ENCODE results near the gene TTLL6.

The TTLL6 gene

GRCh38 chr17:48754500-48755261 is 62.3 kb downstream of the TTLL6 start:
- DNase-seq (ENCODE audit: low read depth): no peak
- TF ChIP-seq CTCF (conservative IDR thresholded peaks at IDR 0.05; ENCODE audit: control insufficient read depth, insufficient read depth, low read depth, low read length): no peak
- H3K4me3 ChIP-seq (ENCODE audit: control insufficient read depth, low read depth, low read length): no peak overlapping the region

GRCh38 chr17:48753794-48754499 is 63.1 kb downstream of the TTLL6 start:
- no peak overlapping the region for H3K4me3 ChIP-seq (ENCODE audit: control insufficient read depth, low read depth, low read length)

DNA sequence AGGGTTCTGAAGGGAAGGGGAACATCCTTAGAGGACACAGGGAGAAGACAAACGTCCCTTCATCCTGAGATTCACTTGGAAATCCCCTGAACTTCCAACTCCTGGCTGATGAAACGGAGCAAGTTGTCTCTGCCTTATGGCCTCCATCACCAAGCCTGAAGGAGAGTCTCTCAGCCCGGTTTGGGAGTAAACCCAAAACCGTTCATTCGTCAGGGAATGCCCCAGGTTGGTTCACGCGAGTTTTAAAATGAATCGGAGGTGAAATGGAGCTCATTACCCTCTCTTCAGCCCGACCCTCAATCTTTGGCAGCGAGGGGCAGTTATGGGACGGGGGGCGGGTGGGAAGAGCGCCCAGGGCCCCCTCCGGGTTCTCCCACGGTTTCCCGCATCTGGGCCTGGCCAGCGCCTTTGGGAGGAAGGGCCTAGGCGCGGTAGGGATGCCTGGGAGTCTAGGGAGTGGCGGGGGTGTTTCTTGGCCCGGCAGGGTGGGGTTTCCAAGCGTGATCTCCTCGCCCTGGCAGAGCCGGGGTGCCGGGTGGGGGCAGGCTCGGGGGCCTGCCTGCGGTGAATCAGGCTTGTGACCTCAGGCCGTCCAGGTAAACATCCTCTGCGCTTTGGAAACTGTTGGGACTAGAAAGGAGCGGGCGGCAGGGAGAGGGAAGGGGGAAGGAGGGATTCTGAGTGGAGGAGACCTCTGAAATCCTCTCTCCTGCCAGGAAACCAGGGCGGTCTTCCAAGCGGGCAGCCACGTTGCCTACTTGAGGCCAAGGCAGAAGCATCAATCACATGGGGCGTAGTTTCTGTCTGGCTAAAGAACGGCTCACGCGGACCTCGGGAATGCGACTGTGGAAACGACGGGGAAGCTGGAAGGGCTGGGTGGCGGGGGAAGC is 64.4 kb downstream of the TTLL6 start:
- H3K4me3 ChIP-seq (ENCODE audit: control insufficient read depth, low read depth, low read length): no peak overlapping the region
- no peak for DNase-seq (ENCODE audit: low read depth)
- TF ChIP-seq CTCF (conservative IDR thresholded peaks at IDR 0.05; ENCODE audit: control insufficient read depth, insufficient read depth, low read depth, low read length): no peak

More at GRCh38 chr17:48753794-48754499, 63.1 kb downstream of the TTLL6 start:
- peak; percentile 14 for DNase-seq (ENCODE audit: low read depth)
- no peak for TF ChIP-seq CTCF (conservative IDR thresholded peaks at IDR 0.05; ENCODE audit: control insufficient read depth, insufficient read depth, low read depth, low read length)

- TF ChIP-seq CTCF (conservative IDR thresholded peaks at IDR 0.05; ENCODE audit: control insufficient read depth, insufficient read depth, low read depth, low read length): no peak
- DNase-seq (ENCODE audit: low read depth): no peak
- H3K4me3 ChIP-seq (ENCODE audit: control insufficient read depth, low read depth, low read length): no peak overlapping the region
These were observed 65.2 kb downstream of the TTLL6 start for GRCh38 chr17:48751733-48752398.

GRCh38 chr17:48751172-48751571 is 65.9 kb downstream of the TTLL6 start:
- no peak for TF ChIP-seq CTCF (conservative IDR thresholded peaks at IDR 0.05; ENCODE audit: control insufficient read depth, insufficient read depth, low read depth, low read length)
- no peak for DNase-seq (ENCODE audit: low read depth)
- H3K4me3 ChIP-seq (ENCODE audit: control insufficient read depth, low read depth, low read length): no peak overlapping the region

Data from fibroblast of mammary gland (primary cell).